ENCODE data around the gene SULF2. TPM values are rescaled to one million over a fixed set of nuclear protein-coding genes. Genes with fewer than 3 reads are reported as not detected.

Gene SULF2
- total and polyA plus RNA-seq, 2 donors (not counting 1 experiment from before 2014, with no cell fraction given): 1.2 to 1.7 TPM

GRCh38 chr20:47638851-47639250, 146.4 kb downstream of the SULF2 start:
- Histone ChIP-seq H3K9me3 (ENCODE audit: control extremely low read depth in 1 of 3, control insufficient read depth in 2 of 3, insufficient read depth in 1 of 3, low read length in 2 of 3) (no peaks in the 10 kb centered on the region), H3K79me2 (ENCODE audit: control insufficient read depth, insufficient read depth, low read length) (peaks cover 66% of the 10 kb centered on the region), H3K4me2 (replicated peaks; ENCODE audit: low read depth, low read length, poor library complexity, severe bottlenecking) (no peak overlapping the region), H3K27ac (ENCODE audit: low read length in 2 of 2) (no peak overlapping the region), H3K36me3 (replicated peaks in 1 of 2; ENCODE audit: control extremely low read depth in 1 of 2, control insufficient read depth in 1 of 2, extremely low read depth in 1 of 2, insufficient read depth in 2 of 2, low read length in 1 of 2) (peaks cover 4 to 89% of the 10 kb centered on the region in 2 experiments), H4K20me1 (ENCODE audit: control insufficient read depth, insufficient read depth, low read length, poor library complexity, severe bottlenecking) (peaks cover 40% of the 10 kb centered on the region), H3K4me1 (ENCODE audit: control insufficient read depth in 2 of 2, insufficient read depth in 2 of 2, low read length in 2 of 2) (no peaks in the 10 kb centered on the region), H3K27me3 (replicated peaks in 1 of 4; ENCODE audit: control extremely low read depth in 1 of 4, control insufficient read depth in 3 of 4, insufficient read depth in 4 of 4, low read length in 3 of 4) (no peaks in the 10 kb centered on the region), H3K4me3 (ENCODE audit: control extremely low read depth in 1 of 5, extremely low read depth in 1 of 5, insufficient read depth in 1 of 5, low read depth in 2 of 5, low read length in 4 of 5) (no peak overlapping the region), H2AFZ (ENCODE audit: insufficient read depth, low read depth, low read length, poor library complexity, severe bottlenecking) (no peak overlapping the region), H3K9ac (ENCODE audit: low read length) (no peak overlapping the region)
- TF ChIP-seq CTCF (IDR thresholded peaks at IDR 0.05): no peak
- no peak for TF ChIP-seq EZH2 (IDR thresholded peaks at IDR 0.05; ENCODE audit: borderline replicate concordance, insufficient read depth, low read depth, low read length, poor library complexity, severe bottlenecking)
- ATAC-seq (ENCODE audit: low read depth) (no peak), DNase-seq (no peak)
- ChIA-PET POLR2A (no interaction called here), CTCF (no interaction called here)
- Mint-ChIP-seq H3K27ac (no peak overlapping the region), H3K4me3 (no peak overlapping the region), H3K4me1 (no peaks in the 10 kb centered on the region), H3K27me3 (no peaks in the 10 kb centered on the region), H3K9me3 (ENCODE audit: insufficient read depth) (no peaks in the 10 kb centered on the region)
- no CpG with 5 or more reads among the region's 4 CpGs for WGBS (ENCODE audit: insufficient coverage)
- intact Hi-C loops (cut with micrococcal nuclease): no loop called here

GRCh38 chr20:47635256-47635655, 150.0 kb downstream of the SULF2 start:
- H3K4me2 ChIP-seq (replicated peaks; ENCODE audit: low read depth, low read length, poor library complexity, severe bottlenecking): no peak overlapping the region
- peaks cover 50% of the 10 kb centered on the region for H4K20me1 ChIP-seq (ENCODE audit: control insufficient read depth, insufficient read depth, low read length, poor library complexity, severe bottlenecking)
- no CpG with 5 or more reads among the region's 4 CpGs for WGBS (ENCODE audit: insufficient coverage)
- H3K9me3 ChIP-seq (ENCODE audit: control extremely low read depth in 1 of 3, control insufficient read depth in 2 of 3, insufficient read depth in 1 of 3, low read length in 2 of 3): no peaks in the 10 kb centered on the region
- peaks cover 83% of the 10 kb centered on the region for H3K79me2 ChIP-seq (ENCODE audit: control insufficient read depth, insufficient read depth, low read length)
- H3K27ac ChIP-seq (ENCODE audit: low read length in 2 of 2): no peak overlapping the region
- peaks cover 9 to 95% of the 10 kb centered on the region in 2 experiments for H3K36me3 ChIP-seq (replicated peaks in 1 of 2; ENCODE audit: control extremely low read depth in 1 of 2, control insufficient read depth in 1 of 2, extremely low read depth in 1 of 2, insufficient read depth in 2 of 2, low read length in 1 of 2)
- H3K27me3 ChIP-seq (replicated peaks in 1 of 4; ENCODE audit: control extremely low read depth in 1 of 4, control insufficient read depth in 3 of 4, insufficient read depth in 4 of 4, low read length in 3 of 4): no peaks in the 10 kb centered on the region
- H3K4me3 ChIP-seq (ENCODE audit: control extremely low read depth in 1 of 5, extremely low read depth in 1 of 5, insufficient read depth in 1 of 5, low read depth in 2 of 5, low read length in 4 of 5): no peak overlapping the region
- no peak overlapping the region for H3K27ac Mint-ChIP-seq
- intact Hi-C loops (cut with micrococcal nuclease): no loop called here
- H3K27me3 Mint-ChIP-seq: no peaks in the 10 kb centered on the region
- H3K9me3 Mint-ChIP-seq (ENCODE audit: insufficient read depth): no peaks in the 10 kb centered on the region
- H3K4me1 ChIP-seq (ENCODE audit: control insufficient read depth in 2 of 2, insufficient read depth in 2 of 2, low read length in 2 of 2): no peaks in the 10 kb centered on the region
- DNase-seq (no peak), ATAC-seq (ENCODE audit: low read depth) (no peak)
- POLR2A ChIA-PET: no interaction called here
- CTCF ChIA-PET: interaction anchor here (0.6 to 1.1 kb wide), 4 partner anchors 14 to 985 kb away, joined by 3 to 4 read pairs (median 3); no protein-coding TSS in a partner anchor
- TF ChIP-seq EZH2 (IDR thresholded peaks at IDR 0.05; ENCODE audit: borderline replicate concordance, insufficient read depth, low read depth, low read length, poor library complexity, severe bottlenecking) (no peak), CTCF (IDR thresholded peaks at IDR 0.05) (no peak)
- H2AFZ ChIP-seq (ENCODE audit: insufficient read depth, low read depth, low read length, poor library complexity, severe bottlenecking): no peak overlapping the region
- no peaks in the 10 kb centered on the region for H3K4me1 Mint-ChIP-seq
- no peak overlapping the region for H3K4me3 Mint-ChIP-seq
- H3K9ac ChIP-seq (ENCODE audit: low read length): no peak overlapping the region
